Right renal cortex interstitium (tissue), 3 donors: Measurements from ENCODE around the gene MPC1. TPM values are rescaled to one million over a fixed set of nuclear protein-coding genes. Genes with fewer than 3 reads are reported as not detected.

Experiments
- DNase-seq, 3 donors: peaks; one replicate each; pipeline ENCODE4 v3.0.0-alpha.2; 2013; ENCODE audit warnings: low read depth in 3 of 3, low spot score in 2 of 3
- polyA plus RNA-seq, 3 donors: library from polyadenylated mRNA; unstranded; fragments of 120-200 nt; gene quantifications; one replicate each; pipeline ENCODE4 v1.2.1, GENCODE V29; 2013; ENCODE audit not compliant: insufficient read length in 3 of 3

MPC1 gene
- polyA plus RNA-seq, 3 donors, result 73.7 to 84.1 (median 82.6) TPM

DNA sequence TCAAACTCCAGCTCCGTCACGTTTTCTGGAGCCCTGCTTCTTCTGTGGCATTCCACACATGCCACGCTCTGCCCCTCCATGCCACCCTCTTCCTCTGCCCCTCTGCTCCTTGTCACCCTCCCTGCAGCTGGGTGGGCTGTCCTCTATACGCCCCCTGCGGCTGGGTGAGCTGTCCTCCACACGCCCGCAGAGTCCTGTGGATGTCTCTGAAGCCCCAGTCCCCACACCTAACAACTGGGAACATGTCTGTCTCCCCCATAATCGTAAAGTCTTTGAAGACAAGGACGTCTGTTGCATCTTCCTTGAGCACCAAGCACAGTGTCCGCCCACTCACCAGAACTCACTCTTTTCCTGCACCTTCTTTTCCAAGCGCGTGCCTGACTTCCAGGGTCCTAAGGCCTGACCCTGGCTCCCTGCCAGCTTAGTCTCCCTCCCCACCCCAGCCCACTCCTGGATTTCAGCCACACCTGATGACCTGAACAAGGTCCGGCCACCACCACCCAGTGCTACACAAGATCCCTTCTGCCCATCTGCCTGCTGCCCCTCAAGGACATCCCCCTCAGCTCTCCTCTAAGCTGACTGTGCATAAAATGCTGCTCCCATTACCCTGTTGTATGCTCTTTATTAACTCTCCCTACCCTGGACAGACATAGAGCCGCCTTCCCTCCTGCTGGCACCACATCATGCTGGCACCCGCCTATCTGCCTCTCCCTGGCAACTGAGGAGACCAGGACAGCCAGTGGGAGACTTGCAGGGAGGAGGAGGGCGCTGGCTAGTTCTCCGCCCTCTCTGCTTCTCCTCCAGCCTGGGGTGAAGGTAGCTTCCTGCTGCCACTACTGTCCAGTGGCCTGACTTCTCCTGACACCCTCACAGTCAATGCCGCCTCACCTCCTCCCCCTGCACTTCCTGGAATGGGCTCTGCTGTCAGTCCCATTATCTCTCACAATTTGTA, 63.8 kb downstream of the MPC1 start:
- no peak for DNase-seq

GRCh38 chr6:166318227-166318626, 64.5 kb downstream of the MPC1 start:
- no peak for DNase-seq

GRCh38 chr6:166317261-166318212, 65.2 kb downstream of the MPC1 start:
- DNase-seq, result no peak

- DNase-seq, result no peak
These were observed 67.3 kb downstream of the MPC1 start for GRCh38 chr6:166315436-166315835.

Other genes with a start within 250 kb of the MPC1 start
- under 1 TPM in 1 of 3 donors, not detected in 2; 0.07 TPM for gene TBXT, start 215.1 kb downstream of the MPC1 start, polyA plus RNA-seq
- gene PRR18, start 74.5 kb downstream of the MPC1 start, polyA plus RNA-seq, result under 1 TPM; 0.21 to 0.35 (median 0.25) TPM
- 10 to 100 TPM; 65.4 to 68.2 (median 68.1) TPM for gene SFT2D1, start 40.4 kb downstream of the MPC1 start, polyA plus RNA-seq
- 1 to 10 TPM in 1 of 3 donors, under 1 TPM in 2; 0.20 to 3.2 (median 0.26) TPM for gene RAMACL, start 203.7 kb upstream of the MPC1 start, polyA plus RNA-seq
- gene RPS6KA2, start 244.3 kb upstream of the MPC1 start, polyA plus RNA-seq, result 10 to 100 TPM; 32.0 to 35.9 (median 35.2) TPM